ENCODE results near the gene HEATR3. TPM values are rescaled to one million over a fixed set of nuclear protein-coding genes. Genes with fewer than 3 reads are reported as not detected.

HEATR3 gene
- total RNA-seq, 1 donor from 2014 or later: 23.9 TPM

- H3K9me3 Mint-ChIP-seq: no peaks in the 10 kb centered on the region
- H3K27ac Mint-ChIP-seq: no peak overlapping the region
- Histone ChIP-seq H3F3A (ENCODE audit: low read depth) (peaks cover 16% of the 10 kb centered on the region), H3K9ac (no peak overlapping the region), H3K9me3 (ENCODE audit: low read depth) (no peaks in the 10 kb centered on the region), H3K36me3 (no peaks in the 10 kb centered on the region), H3K27me3 (no peaks in the 10 kb centered on the region), H3K4me1 (peaks cover 17% of the 10 kb centered on the region), H3K79me2 (ENCODE audit: low read depth) (peaks cover 23% of the 10 kb centered on the region), H3K4me2 (no peak overlapping the region), H3K27ac (no peak overlapping the region), H3K4me3 (no peak overlapping the region), H2AFZ (replicated peaks) (no peak overlapping the region), H4K20me1 (ENCODE audit: low read depth) (peaks cover 8% of the 10 kb centered on the region)
- no peak for TF ChIP-seq EZH2phosphoT487 (IDR thresholded peaks at IDR 0.05)
- no peak for TF ChIP-seq CTCF (IDR thresholded peaks at IDR 0.05)
- TF ChIP-seq EZH2 (IDR thresholded peaks at IDR 0.05): no peak
- peaks cover 22% of the 10 kb centered on the region for H3K4me1 Mint-ChIP-seq
- no peak for DNase-seq (ENCODE audit: low spot score)
- H3K27me3 Mint-ChIP-seq (ENCODE audit: insufficient read depth, low read depth): peaks cover 3% of the 10 kb centered on the region
- peaks cover 7% of the 10 kb centered on the region for H3K36me3 Mint-ChIP-seq
- no peak overlapping the region for H3K4me3 Mint-ChIP-seq
These were observed 5.4 kb downstream of the HEATR3 start for GRCh38 chr16:50071075-50071671.

- Mint-ChIP-seq H3K27ac (no peak overlapping the region), H3K4me3 (no peak overlapping the region), H3K36me3 (peaks cover 11% of the 10 kb centered on the region), H3K27me3 (ENCODE audit: insufficient read depth, low read depth) (no peaks in the 10 kb centered on the region), H3K9me3 (no peaks in the 10 kb centered on the region), H3K4me1 (peaks cover 11% of the 10 kb centered on the region)
- Histone ChIP-seq H3K9ac (no peak overlapping the region), H3K4me2 (peak overlapping the region; percentile 19), H3K4me3 (no peak overlapping the region), H2AFZ (replicated peaks) (no peak overlapping the region), H3K27ac (no peak overlapping the region), H3K36me3 (no peaks in the 10 kb centered on the region), H3K79me2 (ENCODE audit: low read depth) (peaks cover 17% of the 10 kb centered on the region), H3K9me3 (ENCODE audit: low read depth) (no peaks in the 10 kb centered on the region), H3K4me1 (peaks cover 13% of the 10 kb centered on the region), H4K20me1 (ENCODE audit: low read depth) (no peaks in the 10 kb centered on the region), H3K27me3 (no peaks in the 10 kb centered on the region), H3F3A (ENCODE audit: low read depth) (peaks cover 7% of the 10 kb centered on the region)
- no peak for DNase-seq (ENCODE audit: low spot score)
- TF ChIP-seq EZH2phosphoT487 (IDR thresholded peaks at IDR 0.05) (no peak), CTCF (IDR thresholded peaks at IDR 0.05) (no peak), EZH2 (IDR thresholded peaks at IDR 0.05) (no peak)
These were observed 7.0 kb downstream of the HEATR3 start for GRCh38 chr16:50072730-50073129.

- Histone ChIP-seq H3K4me3 (no peak overlapping the region), H3K4me1 (no peaks in the 10 kb centered on the region), H3K4me2 (no peak overlapping the region), H3K27me3 (no peaks in the 10 kb centered on the region), H3K9me3 (ENCODE audit: low read depth) (no peaks in the 10 kb centered on the region), H3K79me2 (ENCODE audit: low read depth) (no peaks in the 10 kb centered on the region), H3K9ac (no peak overlapping the region), H4K20me1 (ENCODE audit: low read depth) (no peaks in the 10 kb centered on the region), H3K27ac (no peak overlapping the region), H3K36me3 (peaks cover 2% of the 10 kb centered on the region), H2AFZ (replicated peaks) (no peak overlapping the region), H3F3A (ENCODE audit: low read depth) (no peaks in the 10 kb centered on the region)
- H3K27ac Mint-ChIP-seq: no peak overlapping the region
- TF ChIP-seq EZH2phosphoT487 (IDR thresholded peaks at IDR 0.05) (no peak), CTCF (IDR thresholded peaks at IDR 0.05) (no peak), EZH2 (IDR thresholded peaks at IDR 0.05) (no peak)
- no peaks in the 10 kb centered on the region for H3K4me1 Mint-ChIP-seq
- no peaks in the 10 kb centered on the region for H3K27me3 Mint-ChIP-seq (ENCODE audit: insufficient read depth, low read depth)
- no peak overlapping the region for H3K4me3 Mint-ChIP-seq
- DNase-seq (ENCODE audit: low spot score): no peak
- peaks cover 19% of the 10 kb centered on the region for H3K36me3 Mint-ChIP-seq
- H3K9me3 Mint-ChIP-seq: no peaks in the 10 kb centered on the region
These were observed 13.8 kb downstream of the HEATR3 start for GRCh38 chr16:50079397-50080140.
